Karpas-422 (cell line): Measurements from ENCODE around the gene TEX30. TPM values are rescaled to one million over a fixed set of nuclear protein-coding genes. Genes with fewer than 3 reads are reported as not detected.

Source experiments
- DNase-seq: peaks from one replicate; pipeline ENCODE4 v3.0.0-alpha.2; 2015
- H2AFZ ChIP-seq: fragments of 200-600 bp; sonication (generic); 2 replicates; pipeline ENCODE4 v1.6.1; 2014; ENCODE audit warnings: antibody characterized with exemption, low read length, mixed read lengths
- H3K27ac ChIP-seq: fragments of 200-600 bp; sonication (generic); 2 replicates; pipeline ENCODE4 v1.5.1; 2014; ENCODE audit warnings: mild to moderate bottlenecking, low read length, moderate library complexity
- H3K27me3 ChIP-seq: fragments of 200-600 bp; sonication (generic); 2 replicates; pipeline ENCODE4 v1.6.1; 2014; ENCODE audit warnings: low read length, mixed read lengths
- H3K36me3 ChIP-seq: fragments of 200-600 bp; sonication (generic); 2 replicates; pipeline ENCODE4 v1.6.1; 2014; ENCODE audit warnings: low read length, mixed read lengths; ENCODE audit not compliant: insufficient read depth
- H3K4me1 ChIP-seq: fragments of 200-600 bp; sonication (generic); 2 replicates; pipeline ENCODE4 v1.6.1; 2014; ENCODE audit warnings: mild to moderate bottlenecking, low read length, mixed read lengths
- H3K4me2 ChIP-seq: fragments of 200-600 bp; sonication (generic); 2 replicates; pipeline ENCODE4 v1.6.1; 2014; ENCODE audit warnings: low read length, low read depth, mild to moderate bottlenecking; ENCODE audit not compliant: poor library complexity, severe bottlenecking
- H3K4me3 ChIP-seq: fragments of 200-600 bp; sonication (generic); 2 replicates; pipeline ENCODE4 v1.5.1; 2014; ENCODE audit warnings: mild to moderate bottlenecking, antibody characterized with exemption, low read length, mixed read lengths
- H3K79me2 ChIP-seq: fragments of 200-600 bp; sonication (generic); 2 replicates; pipeline ENCODE4 v1.6.1; 2014; ENCODE audit warnings: mild to moderate bottlenecking, low read length, mixed read lengths
- H3K9ac ChIP-seq: fragments of 200-600 bp; sonication (generic); 2 replicates; pipeline ENCODE4 v1.6.0; 2014; ENCODE audit warnings: low read length
- H3K9me2 ChIP-seq: fragments of 200-600 bp; sonication (generic), shearing (Covaris generic); replicated peaks from 2 replicates; pipeline ENCODE4 v1.6.0; 2014; ENCODE audit warnings: mild to moderate bottlenecking, low read length, moderate library complexity; ENCODE audit not compliant: insufficient read depth
- H3K9me3 ChIP-seq: fragments of 300-700, 200-600 bp; sonication (generic); 2 replicates; pipeline ENCODE4 v1.6.1; 2014; ENCODE audit warnings: low read length, mixed read lengths
- H4K20me1 ChIP-seq: fragments of 200-600 bp; sonication (generic); 2 replicates; pipeline ENCODE4 v1.6.1; 2014; ENCODE audit warnings: mild to moderate bottlenecking, antibody characterized with exemption, low read length, low read depth; ENCODE audit not compliant: insufficient read depth
- total RNA-seq: library from RNA; depleted of rRNA; stranded (reverse); fragments of >200 nt; shearing (Covaris generic); gene quantifications from 2 replicates; pipeline ENCODE4 v1.2.3, GENCODE V29; 2014; ENCODE audit warnings: low replicate concordance

TEX30 gene
- total RNA-seq, 1 experiment from 2014 or later, result 25.6 TPM

GRCh38 chr13:102807699-102808098 is 34.1 kb upstream of the TEX30 start:
- H3K4me2 ChIP-seq, result no peak overlapping the region
- H3K9me3 ChIP-seq, result no peaks in the 10 kb centered on the region
- no peak overlapping the region for H3K27ac ChIP-seq
- H3K27me3 ChIP-seq, result no peaks in the 10 kb centered on the region
- no peaks in the 10 kb centered on the region for H3K79me2 ChIP-seq
- H3K9me2 ChIP-seq, result no peaks in the 10 kb centered on the region
- no peaks in the 10 kb centered on the region for H3K36me3 ChIP-seq
- no peaks in the 10 kb centered on the region for H4K20me1 ChIP-seq
- H3K9ac ChIP-seq, result no peak overlapping the region
- H3K4me1 ChIP-seq, result no peaks in the 10 kb centered on the region
- no peak overlapping the region for H3K4me3 ChIP-seq
- DNase-seq, result no peak
- H2AFZ ChIP-seq, result no peak overlapping the region

GRCh38 chr13:102805680-102806079 is 32.1 kb upstream of the TEX30 start:
- DNase-seq, result no peak
- Histone ChIP-seq H3K4me1 (no peaks in the 10 kb centered on the region), H2AFZ (no peak overlapping the region), H3K9me2 (no peaks in the 10 kb centered on the region), H3K36me3 (no peaks in the 10 kb centered on the region), H3K4me2 (no peak overlapping the region), H3K9me3 (no peaks in the 10 kb centered on the region), H3K27me3 (no peaks in the 10 kb centered on the region), H3K79me2 (no peaks in the 10 kb centered on the region), H3K9ac (no peak overlapping the region), H3K27ac (no peak overlapping the region), H3K4me3 (no peak overlapping the region), H4K20me1 (no peaks in the 10 kb centered on the region)

- no peaks in the 10 kb centered on the region for H4K20me1 ChIP-seq
- no peak overlapping the region for H3K4me3 ChIP-seq
- no peaks in the 10 kb centered on the region for H3K9me2 ChIP-seq
- H3K9ac ChIP-seq, result no peak overlapping the region
- H2AFZ ChIP-seq, result no peak overlapping the region
- no peaks in the 10 kb centered on the region for H3K4me1 ChIP-seq
- H3K9me3 ChIP-seq, result no peaks in the 10 kb centered on the region
- no peak overlapping the region for H3K27ac ChIP-seq
- no peaks in the 10 kb centered on the region for H3K36me3 ChIP-seq
- no peak overlapping the region for H3K4me2 ChIP-seq
- no peaks in the 10 kb centered on the region for H3K79me2 ChIP-seq
- H3K27me3 ChIP-seq, result no peaks in the 10 kb centered on the region
- no peak for DNase-seq
Observed at GRCh38 chr13:102800145-102801041, 26.8 kb upstream of the TEX30 start.

GRCh38 chr13:102799426-102800144 is 26.0 kb upstream of the TEX30 start:
- Histone ChIP-seq H3K4me2 (no peak overlapping the region), H3K9me2 (no peaks in the 10 kb centered on the region), H3K9ac (no peak overlapping the region), H3K4me3 (no peak overlapping the region), H3K27me3 (no peaks in the 10 kb centered on the region), H3K4me1 (no peaks in the 10 kb centered on the region), H4K20me1 (no peaks in the 10 kb centered on the region), H3K36me3 (no peaks in the 10 kb centered on the region), H3K79me2 (no peaks in the 10 kb centered on the region), H3K9me3 (no peaks in the 10 kb centered on the region), H3K27ac (no peak overlapping the region), H2AFZ (no peak overlapping the region)
- DNase-seq, result no peak

GRCh38 chr13:102798581-102799425 is 25.2 kb upstream of the TEX30 start, which contains the start of the genes BIVM and POGLUT2:
Gene BIVM, plus strand, starts transcription at chr13:102799119. Its CDS starts 8,149 bp downstream, at chr13:102807268.
Gene POGLUT2, minus strand, starts transcription at chr13:102798976. Its CDS starts 306 bp downstream, at chr13:102798670.
- DNase-seq, result no peak
- Histone ChIP-seq H3K4me2 (no peak within 1 kb of the TSS), H3K27ac (no peak within 1 kb of the TSS), H2AFZ (no peak within 1 kb of the TSS), H3K4me1 (no peaks in the 10 kb centered on the region), H3K27me3 (no peaks in the 10 kb centered on the region), H3K9me3 (no peaks in the 10 kb centered on the region), H3K36me3 (no peaks in the 10 kb centered on the region), H3K79me2 (no peaks in the 10 kb centered on the region), H3K4me3 (no peak within 1 kb of the TSS), H4K20me1 (no peaks in the 10 kb centered on the region), H3K9me2 (no peaks in the 10 kb centered on the region), H3K9ac (no peak within 1 kb of the TSS)

DNA sequence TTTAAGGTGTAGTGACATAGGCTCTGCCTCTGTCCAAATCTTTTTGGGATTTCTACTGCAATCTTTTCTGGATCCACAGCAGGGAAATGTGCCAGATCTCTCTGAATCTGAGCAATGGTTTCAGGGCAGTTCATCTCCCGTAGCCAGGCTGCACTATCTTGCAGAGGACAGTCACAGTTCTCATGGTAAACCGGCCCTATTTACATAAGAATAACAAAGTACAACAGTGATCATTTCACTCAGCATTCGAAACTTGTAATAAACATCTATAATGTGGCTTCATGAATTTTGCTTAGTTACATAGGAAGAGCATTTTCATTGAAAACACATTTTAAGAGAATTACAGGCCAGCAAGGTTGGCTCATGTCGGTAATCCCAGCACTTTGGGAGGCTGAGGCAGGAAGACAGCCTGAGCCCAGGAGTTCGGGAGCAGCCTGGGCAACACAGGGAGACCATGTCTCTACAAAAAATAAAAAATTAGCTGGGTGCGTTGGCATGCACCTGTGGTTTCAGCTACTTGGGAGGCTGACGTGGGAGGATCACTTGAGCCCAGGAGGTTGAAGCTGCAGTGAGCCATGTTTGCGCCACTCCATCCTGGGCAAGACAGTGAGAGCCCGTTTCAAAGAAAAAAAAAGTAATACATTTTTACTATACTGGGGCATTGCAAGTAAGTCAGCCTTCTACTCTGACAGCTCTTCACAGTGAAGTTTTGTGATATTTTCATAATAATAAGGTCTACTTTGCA is 20.2 kb upstream of the TEX30 start:
- no peak for DNase-seq
- Histone ChIP-seq H3K79me2 (no peaks in the 10 kb centered on the region), H3K4me3 (no peak overlapping the region), H3K9ac (no peak overlapping the region), H3K36me3 (no peaks in the 10 kb centered on the region), H3K4me1 (no peaks in the 10 kb centered on the region), H4K20me1 (no peaks in the 10 kb centered on the region), H2AFZ (no peak overlapping the region), H3K27me3 (no peaks in the 10 kb centered on the region), H3K27ac (no peak overlapping the region), H3K9me3 (no peaks in the 10 kb centered on the region), H3K9me2 (no peaks in the 10 kb centered on the region), H3K4me2 (no peak overlapping the region)

DNA sequence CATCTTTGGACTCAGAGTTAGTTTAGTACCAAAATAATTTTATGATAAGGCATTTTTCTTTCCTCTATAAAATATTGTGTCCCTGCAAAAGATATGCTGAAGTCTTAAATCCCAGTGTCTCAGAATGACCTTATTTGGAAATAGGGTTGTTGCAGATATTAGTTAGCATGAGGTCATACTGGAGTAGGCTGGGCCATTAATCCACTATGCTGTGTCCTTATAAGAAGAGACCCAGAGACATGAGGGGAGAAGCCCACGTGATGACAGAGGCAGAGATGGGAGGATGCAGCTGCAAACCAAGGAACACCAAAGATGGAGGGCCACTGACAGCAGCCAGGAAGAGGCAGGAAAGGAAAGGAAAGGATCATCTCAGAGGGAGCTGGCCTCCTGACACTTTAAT is 18.8 kb upstream of the TEX30 start:
- no peak overlapping the region for H3K4me3 ChIP-seq

More for the DNA sequence above, 18.8 kb upstream of the TEX30 start:
- Histone ChIP-seq H3K9me3 (no peaks in the 10 kb centered on the region), H3K9ac (no peak overlapping the region), H3K27ac (no peak overlapping the region), H3K4me2 (no peak overlapping the region), H2AFZ (no peak overlapping the region), H3K27me3 (no peaks in the 10 kb centered on the region), H3K9me2 (no peaks in the 10 kb centered on the region), H3K4me1 (no peaks in the 10 kb centered on the region), H3K36me3 (no peaks in the 10 kb centered on the region), H4K20me1 (no peaks in the 10 kb centered on the region), H3K79me2 (no peaks in the 10 kb centered on the region)
- no peak for DNase-seq
